Muscle layer of colon (tissue), 2 donors: ENCODE results near the gene CDX1.

Experiments
- H3K27ac ChIP-seq: one replicate; pipeline ENCODE4 v1.7.0; 2013; ENCODE audit warnings: low read depth, mild to moderate bottlenecking, low read length, moderate library complexity
- H3K27me3 ChIP-seq, 2 donors: one replicate each; pipeline ENCODE4 v1.7.0; 2013; ENCODE audit warnings: low read length in 2 of 2, mild to moderate bottlenecking in 2 of 2; ENCODE audit not compliant: insufficient read depth in 2 of 2, control insufficient read depth in 1 of 2
- H3K36me3 ChIP-seq: one replicate; pipeline ENCODE4 v1.7.0; 2013; ENCODE audit warnings: mild to moderate bottlenecking, low read length; ENCODE audit not compliant: insufficient read depth
- H3K4me1 ChIP-seq: one replicate; pipeline ENCODE4 v1.7.0; 2013; ENCODE audit warnings: mild to moderate bottlenecking, low read length; ENCODE audit not compliant: insufficient read depth
- H3K4me3 ChIP-seq, 2 donors: one replicate each; pipeline ENCODE4 v1.7.0; 2013; ENCODE audit warnings: low read length in 2 of 2, low read depth in 1 of 2, mild to moderate bottlenecking in 1 of 2, moderate library complexity in 1 of 2
- H3K9ac ChIP-seq: one replicate; pipeline ENCODE4 v1.7.0; 2013; ENCODE audit warnings: low read length
- H3K9me3 ChIP-seq: one replicate; pipeline ENCODE4 v1.7.0; 2013; ENCODE audit warnings: mild to moderate bottlenecking, low read length
- donor health status: abdominal sarcoma.
- donor health status: Adenocarcinoma of cecum.

Gene CDX1

DNA sequence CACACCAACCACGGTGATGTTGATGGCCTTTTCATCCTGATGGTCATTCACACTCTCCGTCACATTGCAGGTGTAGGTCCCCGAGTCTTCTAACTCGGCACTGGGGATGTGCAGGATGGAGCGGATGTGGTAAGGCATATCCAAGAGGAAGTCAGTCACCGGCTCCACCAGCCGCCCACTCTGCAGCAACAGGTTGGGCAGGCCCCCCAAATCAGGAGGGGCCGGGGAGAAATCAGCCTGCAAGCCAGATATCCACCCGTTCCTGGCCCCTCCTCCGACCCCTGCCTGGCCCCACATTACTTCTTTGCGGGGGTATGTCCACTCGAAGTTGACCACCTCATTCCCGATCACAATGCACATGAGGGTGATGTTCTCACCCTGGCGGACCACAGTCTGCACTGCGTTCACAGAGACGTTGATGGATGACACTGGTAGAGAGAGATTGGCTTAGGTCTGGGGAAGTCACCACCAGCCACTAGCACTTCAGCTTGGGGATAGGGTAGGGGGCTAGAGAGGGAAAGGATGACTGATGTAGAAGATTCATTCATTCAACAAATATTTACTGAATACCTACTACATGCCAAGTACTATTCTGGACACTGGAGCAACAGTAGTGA, 32.9 kb upstream of the CDX1 start:
- no peak overlapping the region for H3K4me3 ChIP-seq
- no peaks in the 10 kb centered on the region for H3K9me3 ChIP-seq
- no peak overlapping the region for H3K9ac ChIP-seq
- H3K27ac ChIP-seq: no peak overlapping the region
- H3K27me3 ChIP-seq: no peaks in the 10 kb centered on the region
- H3K4me1 ChIP-seq: peaks cover 53% of the 10 kb centered on the region
- peaks cover 30% of the 10 kb centered on the region for H3K36me3 ChIP-seq

DNA sequence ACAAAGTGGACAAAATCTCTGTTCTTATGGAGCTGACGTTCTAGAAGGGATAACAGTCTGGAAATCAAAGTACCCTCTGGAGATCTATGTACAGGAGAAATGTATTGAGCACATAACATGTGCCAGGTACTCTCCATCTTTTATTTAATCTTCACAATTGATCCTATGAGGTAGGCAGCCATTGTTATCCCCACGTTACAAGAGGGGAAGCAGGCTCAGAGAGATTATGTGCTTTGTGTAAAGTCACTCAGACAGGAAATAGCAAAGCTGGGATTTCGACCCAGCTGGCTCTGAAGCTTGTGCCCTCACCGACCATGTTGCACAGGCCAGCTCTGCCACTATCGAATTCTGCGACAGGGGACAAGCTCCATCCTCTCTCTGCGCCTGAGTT, 32.4 kb upstream of the CDX1 start:
- no peak overlapping the region for H3K27ac ChIP-seq
- H3K4me1 ChIP-seq: peaks cover 58% of the 10 kb centered on the region
- H3K27me3 ChIP-seq: no peaks in the 10 kb centered on the region
- H3K4me3 ChIP-seq: no peak overlapping the region
- no peak overlapping the region for H3K9ac ChIP-seq
- no peaks in the 10 kb centered on the region for H3K9me3 ChIP-seq
- peaks cover 25% of the 10 kb centered on the region for H3K36me3 ChIP-seq

DNA sequence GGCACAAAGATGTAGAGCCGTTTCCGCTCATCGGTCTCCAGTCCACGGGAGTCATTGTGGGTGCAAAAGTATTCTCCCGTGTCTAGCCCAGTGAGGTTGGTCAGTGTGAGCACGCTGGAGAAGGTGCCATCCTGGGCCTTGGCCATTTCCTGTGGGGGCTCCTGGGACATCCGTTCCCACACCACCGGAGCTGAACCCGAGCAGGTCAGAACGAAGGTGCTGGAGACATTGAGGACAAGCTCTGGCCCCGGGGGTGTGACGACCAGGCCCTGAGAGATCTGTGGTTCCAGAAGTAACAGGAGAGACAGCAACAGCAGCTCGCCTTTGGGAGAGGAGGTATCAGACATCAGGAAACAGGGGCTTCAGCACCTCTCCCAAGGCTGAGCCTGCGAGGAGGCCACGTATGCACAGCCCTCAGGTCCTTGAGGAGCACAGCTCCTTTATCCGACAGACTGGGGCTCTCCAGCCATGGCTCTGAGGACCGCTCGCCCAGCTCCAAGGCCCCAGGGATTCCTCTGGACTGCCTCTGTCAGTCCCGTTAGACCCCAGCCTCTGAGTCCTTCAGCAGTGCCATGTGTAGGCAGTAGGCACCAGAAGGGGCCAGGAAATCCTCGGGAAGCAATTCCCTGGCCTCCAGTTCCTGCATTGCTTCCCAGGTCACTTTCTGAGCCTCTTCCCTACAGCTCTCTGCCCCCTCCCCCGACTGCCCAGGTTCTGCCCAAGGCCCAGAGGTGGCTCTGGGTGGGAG, 30.8 kb upstream of the CDX1 start:
- Histone ChIP-seq H3K9ac (no peak overlapping the region), H3K4me1 (peaks cover 58% of the 10 kb centered on the region)

DNA sequence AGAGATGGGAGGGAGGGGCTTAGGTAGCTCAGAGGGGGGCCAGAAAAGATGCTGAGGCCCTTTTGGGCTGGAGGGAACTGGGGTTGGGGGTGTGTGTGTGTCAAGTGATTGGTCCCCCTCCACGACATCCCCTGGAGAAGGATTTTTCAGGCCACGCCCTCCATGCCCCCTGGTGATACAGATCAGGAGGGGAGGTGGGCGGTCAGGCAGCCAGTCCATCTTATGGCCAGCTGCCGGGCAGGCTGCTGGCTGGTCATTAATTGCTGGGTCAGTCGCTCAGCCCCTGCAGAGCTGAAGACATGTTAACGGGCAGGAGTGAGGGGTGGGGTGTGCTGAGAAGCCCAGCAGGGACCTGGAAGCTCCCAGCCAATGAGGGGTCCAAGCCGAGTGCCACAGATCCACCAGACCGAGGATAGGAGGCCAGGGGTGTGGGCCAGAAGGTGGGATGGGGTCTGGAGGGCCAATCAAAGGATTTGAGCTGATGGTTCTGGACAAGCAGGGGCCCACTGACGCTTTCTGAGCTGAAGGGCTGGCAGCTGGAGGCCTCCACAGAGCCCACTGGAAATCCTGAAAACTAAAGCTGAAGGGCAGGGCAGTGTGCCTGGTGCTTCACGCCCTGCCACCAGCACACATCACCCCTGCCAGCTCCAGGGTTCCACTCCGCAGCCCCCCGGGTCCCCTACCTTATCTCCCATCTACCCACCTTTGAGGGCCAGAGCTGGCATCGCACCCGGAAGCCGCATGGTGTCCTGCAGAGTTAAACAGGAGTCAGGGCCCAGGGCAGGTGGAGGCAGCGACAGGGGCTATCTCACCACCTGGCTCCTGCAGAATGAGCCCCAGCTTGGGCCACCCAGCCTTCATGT, 30.0 kb upstream of the CDX1 start:
- Histone ChIP-seq H3K9ac (no peak overlapping the region), H3K4me3 (no peak overlapping the region), H3K4me1 (peaks cover 64% of the 10 kb centered on the region), H3K27me3 (no peaks in the 10 kb centered on the region), H3K27ac (peak overlapping the region; percentile 14), H3K9me3 (no peaks in the 10 kb centered on the region), H3K36me3 (peaks cover 19% of the 10 kb centered on the region)

More for the DNA sequence above, 30.8 kb upstream of the CDX1 start:
- Histone ChIP-seq H3K9me3 (no peaks in the 10 kb centered on the region), H3K27me3 (no peaks in the 10 kb centered on the region), H3K36me3 (peaks cover 21% of the 10 kb centered on the region), H3K27ac (no peak overlapping the region), H3K4me3 (no peak overlapping the region)

DNA sequence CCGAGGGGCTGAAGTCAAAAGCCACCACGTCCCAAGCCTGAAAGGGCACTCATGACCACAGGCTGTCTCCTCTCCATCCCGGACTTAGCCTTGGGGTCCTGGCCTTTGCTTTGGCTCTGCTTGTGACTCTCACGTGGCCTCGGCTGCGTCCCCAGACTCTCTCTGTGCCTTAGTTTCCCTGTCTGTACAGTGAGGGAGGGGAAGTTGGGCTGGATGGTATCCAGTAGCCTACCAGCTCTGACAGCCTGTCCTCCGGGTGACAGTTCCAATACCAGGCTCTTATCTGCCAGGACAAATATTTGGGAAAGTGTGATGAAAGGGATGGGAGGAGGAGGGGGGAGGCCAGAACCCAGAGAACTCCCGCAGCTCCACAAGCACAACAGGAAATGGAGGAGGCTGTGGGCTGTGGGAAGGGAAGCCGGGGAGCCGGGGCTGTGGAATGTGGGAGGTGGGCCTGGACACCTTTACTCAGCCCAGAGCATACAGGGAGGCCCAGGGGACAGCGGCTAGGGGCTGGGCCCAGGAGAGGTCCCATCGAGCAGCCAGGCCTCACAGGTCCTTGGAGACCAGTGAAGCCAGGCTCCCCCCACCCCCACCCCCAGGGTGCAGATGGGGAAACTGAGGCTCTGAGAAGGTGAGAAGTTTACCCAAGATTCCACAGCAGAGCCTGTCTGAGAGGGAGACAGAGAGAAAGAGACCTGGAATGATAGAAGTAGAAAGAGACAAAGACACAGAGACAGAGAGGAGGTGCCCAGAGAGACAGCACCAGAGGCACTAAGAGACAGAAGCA, 29.2 kb upstream of the CDX1 start:
- H3K4me3 ChIP-seq: no peak overlapping the region
- H3K9me3 ChIP-seq: no peaks in the 10 kb centered on the region
- H3K4me1 ChIP-seq: peaks cover 64% of the 10 kb centered on the region
- H3K27ac ChIP-seq: peak overlapping the region; percentile 14
- H3K9ac ChIP-seq: no peak overlapping the region
- H3K27me3 ChIP-seq: no peaks in the 10 kb centered on the region
- peaks cover 18% of the 10 kb centered on the region for H3K36me3 ChIP-seq

DNA sequence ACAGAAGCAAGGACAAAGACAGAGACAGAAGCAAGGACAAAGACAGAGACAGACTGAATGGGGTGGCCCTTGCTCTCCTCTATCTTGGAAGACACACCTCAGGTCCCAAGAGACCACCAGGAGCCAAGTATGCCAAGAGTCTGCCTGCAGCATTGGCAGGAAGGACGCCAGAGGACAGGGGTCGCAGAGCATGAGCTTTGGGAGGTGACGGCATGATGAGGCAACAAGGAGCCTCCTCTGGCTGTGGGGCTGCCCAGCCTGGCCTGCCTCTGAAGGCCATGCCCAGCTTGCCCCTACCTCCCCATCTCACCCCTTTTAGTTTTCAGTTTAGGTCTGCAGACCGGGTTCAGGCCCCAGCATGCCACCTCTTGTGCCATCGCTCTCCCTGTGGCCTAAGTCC, 28.6 kb upstream of the CDX1 start:
- peaks cover 17% of the 10 kb centered on the region for H3K36me3 ChIP-seq
- no peaks in the 10 kb centered on the region for H3K27me3 ChIP-seq
- no peaks in the 10 kb centered on the region for H3K9me3 ChIP-seq
- H3K4me3 ChIP-seq: peak overlapping the region in 1 of 2 donors; percentile 36
- peak overlapping the region; percentile 67 for H3K27ac ChIP-seq
- H3K9ac ChIP-seq: no peak overlapping the region
- H3K4me1 ChIP-seq: peaks cover 64% of the 10 kb centered on the region

DNA sequence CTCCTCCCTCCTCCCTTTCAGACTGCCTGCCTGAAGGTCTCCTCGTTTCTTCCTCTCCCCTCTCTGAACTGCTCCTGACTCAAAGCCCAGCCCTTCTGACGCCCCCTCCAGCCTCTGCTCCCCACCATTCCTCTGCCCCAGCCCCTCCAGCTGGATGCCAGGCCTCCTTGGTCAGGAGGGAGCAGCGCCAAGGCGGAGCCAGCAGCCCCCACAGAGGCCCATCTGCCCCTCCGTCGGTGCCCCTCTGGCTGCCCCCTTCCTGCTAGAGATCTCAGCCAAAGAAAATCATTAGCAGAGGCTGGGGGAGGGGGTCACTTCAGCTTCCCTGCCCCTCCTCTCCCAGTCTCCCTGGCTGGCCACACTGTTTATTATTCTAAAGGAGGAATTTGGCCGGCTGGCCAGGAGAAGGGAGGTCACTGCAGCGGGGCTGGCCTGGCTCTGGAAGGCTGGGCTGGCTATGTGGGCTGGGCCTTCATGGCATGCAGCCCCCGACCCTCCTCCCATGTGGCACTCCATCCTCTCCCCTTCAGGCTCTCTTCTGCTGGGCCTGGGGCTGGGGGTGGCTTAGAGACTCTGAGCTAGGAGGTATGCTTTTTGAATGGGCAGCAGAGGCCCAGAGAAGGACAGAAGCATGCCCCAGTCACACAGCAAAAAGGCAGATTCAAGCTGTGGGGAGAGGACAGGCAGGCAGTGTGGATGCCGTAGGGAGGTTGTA, 27.9 kb upstream of the CDX1 start:
- peaks cover 69% of the 10 kb centered on the region for H3K4me1 ChIP-seq
- H3K9me3 ChIP-seq: no peaks in the 10 kb centered on the region
- H3K27me3 ChIP-seq: no peaks in the 10 kb centered on the region
- peaks cover 10% of the 10 kb centered on the region for H3K36me3 ChIP-seq
- peak overlapping the region in 1 of 2 donors; percentile 36 for H3K4me3 ChIP-seq
- no peak overlapping the region for H3K9ac ChIP-seq
- peak overlapping the region; percentile 67 for H3K27ac ChIP-seq

DNA sequence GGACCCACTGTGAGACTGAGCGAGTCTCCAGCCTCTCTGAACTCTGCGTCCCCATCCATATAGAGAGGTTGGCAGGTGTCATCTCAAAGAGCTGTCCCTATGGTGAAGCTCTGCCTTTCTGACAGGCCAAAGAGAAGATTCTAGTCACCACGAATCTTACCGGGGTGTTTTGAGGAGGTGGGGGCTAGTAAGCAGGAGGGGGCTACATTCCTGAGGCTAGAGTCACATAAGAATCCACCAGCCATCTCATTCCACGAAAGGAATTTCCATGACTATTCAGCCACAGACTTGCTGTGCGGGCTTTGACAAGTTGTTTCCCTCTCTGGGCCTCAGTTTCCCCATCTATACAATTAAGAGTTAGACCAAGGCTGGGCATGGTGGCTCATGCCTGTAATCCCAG, 27.2 kb upstream of the CDX1 start:
- H3K4me3 ChIP-seq: peak overlapping the region in 1 of 2 donors; percentile 36
- H3K27ac ChIP-seq: peak overlapping the region; percentile 67
- no peaks in the 10 kb centered on the region for H3K27me3 ChIP-seq
- peaks cover 5% of the 10 kb centered on the region for H3K36me3 ChIP-seq
- no peak overlapping the region for H3K9ac ChIP-seq
- no peaks in the 10 kb centered on the region for H3K9me3 ChIP-seq
- H3K4me1 ChIP-seq: peaks cover 74% of the 10 kb centered on the region

DNA sequence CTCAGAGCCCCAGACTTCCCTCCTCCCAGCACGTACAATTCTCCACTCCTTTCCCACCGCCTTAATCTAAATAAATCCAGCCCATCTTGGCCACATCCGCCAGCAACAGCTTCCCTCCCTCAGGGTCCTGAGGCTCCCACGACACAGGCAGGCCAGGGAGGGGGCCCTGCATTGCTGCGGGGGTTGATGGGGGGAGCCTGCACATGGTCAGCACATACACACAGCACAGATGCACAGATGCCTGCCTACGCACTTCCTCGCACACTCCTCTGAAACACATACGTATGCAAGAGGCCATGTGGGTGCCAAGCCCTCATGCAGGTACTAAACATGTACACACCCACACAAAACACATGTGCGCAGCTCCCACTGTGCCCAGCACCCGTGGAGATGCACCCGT, 25.7 kb upstream of the CDX1 start:
- Histone ChIP-seq H3K4me1 (peaks cover 80% of the 10 kb centered on the region), H3K27me3 (no peaks in the 10 kb centered on the region), H3K27ac (no peak overlapping the region)

DNA sequence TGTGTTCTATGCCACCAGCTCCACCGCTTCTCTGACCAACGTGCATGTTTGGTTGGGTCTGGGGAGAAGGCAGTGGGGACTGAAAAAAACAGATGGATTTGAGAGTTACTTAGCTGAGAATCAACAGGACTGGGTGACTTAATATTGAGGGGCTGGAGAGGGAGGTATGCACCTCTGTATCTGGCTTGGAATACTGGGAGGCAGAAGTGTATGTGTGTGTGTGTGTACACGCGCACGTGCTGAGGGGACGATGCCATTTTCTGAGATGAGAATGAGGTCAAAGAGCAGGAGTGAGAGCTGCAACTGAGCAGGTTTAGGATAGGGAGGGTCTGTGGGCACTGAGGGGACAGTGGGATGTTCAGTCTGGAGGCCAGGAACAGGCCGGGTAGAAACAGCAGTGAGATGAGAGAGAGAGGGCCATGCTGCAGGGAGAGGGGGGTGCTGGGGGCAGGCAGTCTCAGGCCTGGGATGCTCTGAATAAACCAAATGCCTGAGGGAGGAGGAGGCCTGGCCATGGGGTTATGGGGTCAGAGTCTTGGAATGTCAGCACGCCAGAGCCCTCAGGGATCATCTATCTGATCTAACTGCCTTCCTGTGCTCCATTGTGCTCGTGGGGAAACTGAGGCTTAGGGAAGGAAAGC, 24.9 kb upstream of the CDX1 start:
- H3K36me3 ChIP-seq: no peaks in the 10 kb centered on the region
- H3K9me3 ChIP-seq: no peaks in the 10 kb centered on the region
- no peak overlapping the region for H3K9ac ChIP-seq
- H3K27ac ChIP-seq: peak overlapping the region; percentile 47
- H3K27me3 ChIP-seq: no peaks in the 10 kb centered on the region
- H3K4me3 ChIP-seq: no peak overlapping the region
- H3K4me1 ChIP-seq: peaks cover 82% of the 10 kb centered on the region

More for the DNA sequence above, 25.7 kb upstream of the CDX1 start:
- H3K4me3 ChIP-seq: no peak overlapping the region
- H3K36me3 ChIP-seq: no peaks in the 10 kb centered on the region
- H3K9ac ChIP-seq: no peak overlapping the region
- no peaks in the 10 kb centered on the region for H3K9me3 ChIP-seq
